ENCODE data around the gene CD248. TPM values are rescaled to one million over a fixed set of nuclear protein-coding genes. Genes with fewer than 3 reads are reported as not detected.

The CD248 gene
- total RNA-seq, 1 experiment from 2014 or later = 2.6 TPM

DNA sequence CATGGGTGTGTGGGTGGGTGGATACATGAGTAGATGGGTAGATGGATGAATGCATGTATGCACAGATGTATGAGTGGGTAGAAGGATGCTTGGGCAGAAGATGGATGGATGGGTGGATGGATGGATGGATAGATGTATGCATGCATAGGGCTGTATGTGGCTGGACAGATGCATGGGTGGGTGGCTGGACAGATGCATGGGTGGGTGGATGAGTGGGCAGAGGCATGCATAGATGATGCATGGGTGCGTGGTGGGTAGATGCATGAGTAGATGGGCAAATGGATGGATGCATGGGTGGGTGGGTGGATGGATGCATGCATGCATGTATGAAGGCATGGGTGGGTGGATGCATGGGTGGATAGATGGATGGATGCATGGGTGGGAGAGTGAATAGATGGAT is 6.8 kb upstream of the CD248 start:
- no peak overlapping the region for H3K4me3 Mint-ChIP-seq
- DNase-seq (ENCODE audit: low spot score) = no peak
- H3K27ac Mint-ChIP-seq = no peak overlapping the region
- ChIA-PET CTCF (interaction anchor here (2.1 kb wide), 1 partner anchor 11 kb away, joined by 27 read pairs; no protein-coding TSS in a partner anchor), POLR2A (interaction anchor here (0.7 to 1.7 kb wide), 2 partner anchors 11 to 56 kb away, joined by 3 to 8 read pairs; no protein-coding TSS in a partner anchor)
- H3K36me3 Mint-ChIP-seq = peaks cover 17% of the 10 kb centered on the region
- ATAC-seq = no peak
- H3K4me1 Mint-ChIP-seq = peaks cover 18% of the 10 kb centered on the region
- H3K27me3 Mint-ChIP-seq (ENCODE audit: low read depth) = peaks cover 28% of the 10 kb centered on the region
- TF ChIP-seq HMGA2 (CRISPR knock-in tag; IDR thresholded peaks at IDR 0.05) = no peak
- TF ChIP-seq ZNF671 (CRISPR knock-in tag; IDR thresholded peaks at IDR 0.05) = no peak
- no peak for TF ChIP-seq MYBL2 (CRISPR knock-in tag; IDR thresholded peaks at IDR 0.05)
- no peak for TF ChIP-seq ZNF219 (CRISPR knock-in tag; IDR thresholded peaks at IDR 0.05; ENCODE audit: borderline replicate concordance)
- TF ChIP-seq, protein P1, sequence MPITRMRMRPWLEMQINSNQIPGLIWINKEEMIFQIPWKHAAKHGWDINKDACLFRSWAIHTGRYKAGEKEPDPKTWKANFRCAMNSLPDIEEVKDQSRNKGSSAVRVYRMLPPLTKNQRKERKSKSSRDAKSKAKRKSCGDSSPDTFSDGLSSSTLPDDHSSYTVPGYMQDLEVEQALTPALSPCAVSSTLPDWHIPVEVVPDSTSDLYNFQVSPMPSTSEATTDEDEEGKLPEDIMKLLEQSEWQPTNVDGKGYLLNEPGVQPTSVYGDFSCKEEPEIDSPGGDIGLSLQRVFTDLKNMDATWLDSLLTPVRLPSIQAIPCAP (CRISPR knock-in tag; IDR thresholded peaks at IDR 0.05) = no peak
- no peak for TF ChIP-seq TCF7 (CRISPR knock-in tag; IDR thresholded peaks at IDR 0.05; ENCODE audit: low read depth)
- TF ChIP-seq, protein P2, sequence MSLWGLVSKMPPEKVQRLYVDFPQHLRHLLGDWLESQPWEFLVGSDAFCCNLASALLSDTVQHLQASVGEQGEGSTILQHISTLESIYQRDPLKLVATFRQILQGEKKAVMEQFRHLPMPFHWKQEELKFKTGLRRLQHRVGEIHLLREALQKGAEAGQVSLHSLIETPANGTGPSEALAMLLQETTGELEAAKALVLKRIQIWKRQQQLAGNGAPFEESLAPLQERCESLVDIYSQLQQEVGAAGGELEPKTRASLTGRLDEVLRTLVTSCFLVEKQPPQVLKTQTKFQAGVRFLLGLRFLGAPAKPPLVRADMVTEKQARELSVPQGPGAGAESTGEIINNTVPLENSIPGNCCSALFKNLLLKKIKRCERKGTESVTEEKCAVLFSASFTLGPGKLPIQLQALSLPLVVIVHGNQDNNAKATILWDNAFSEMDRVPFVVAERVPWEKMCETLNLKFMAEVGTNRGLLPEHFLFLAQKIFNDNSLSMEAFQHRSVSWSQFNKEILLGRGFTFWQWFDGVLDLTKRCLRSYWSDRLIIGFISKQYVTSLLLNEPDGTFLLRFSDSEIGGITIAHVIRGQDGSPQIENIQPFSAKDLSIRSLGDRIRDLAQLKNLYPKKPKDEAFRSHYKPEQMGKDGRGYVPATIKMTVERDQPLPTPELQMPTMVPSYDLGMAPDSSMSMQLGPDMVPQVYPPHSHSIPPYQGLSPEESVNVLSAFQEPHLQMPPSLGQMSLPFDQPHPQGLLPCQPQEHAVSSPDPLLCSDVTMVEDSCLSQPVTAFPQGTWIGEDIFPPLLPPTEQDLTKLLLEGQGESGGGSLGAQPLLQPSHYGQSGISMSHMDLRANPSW (CRISPR knock-in tag; conservative IDR thresholded peaks at IDR 0.05; ENCODE audit: low read depth) = no peak
- no peak for TF ChIP-seq SOX15 (CRISPR knock-in tag; IDR thresholded peaks at IDR 0.05)
- TF ChIP-seq, protein P3, sequence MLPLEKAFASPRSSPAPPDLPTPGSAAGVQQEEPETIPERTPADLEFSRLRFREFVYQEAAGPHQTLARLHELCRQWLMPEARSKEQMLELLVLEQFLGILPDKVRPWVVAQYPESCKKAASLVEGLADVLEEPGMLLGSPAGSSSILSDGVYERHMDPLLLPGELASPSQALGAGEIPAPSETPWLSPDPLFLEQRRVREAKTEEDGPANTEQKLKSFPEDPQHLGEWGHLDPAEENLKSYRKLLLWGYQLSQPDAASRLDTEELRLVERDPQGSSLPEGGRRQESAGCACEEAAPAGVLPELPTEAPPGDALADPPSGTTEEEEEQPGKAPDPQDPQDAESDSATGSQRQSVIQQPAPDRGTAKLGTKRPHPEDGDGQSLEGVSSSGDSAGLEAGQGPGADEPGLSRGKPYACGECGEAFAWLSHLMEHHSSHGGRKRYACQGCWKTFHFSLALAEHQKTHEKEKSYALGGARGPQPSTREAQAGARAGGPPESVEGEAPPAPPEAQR (CRISPR knock-in tag; IDR thresholded peaks at IDR 0.05) = no peak
- no peak for TF ChIP-seq FOXJ3 (CRISPR knock-in tag; IDR thresholded peaks at IDR 0.05; ENCODE audit: borderline replicate concordance)
- TF ChIP-seq, protein P4, sequence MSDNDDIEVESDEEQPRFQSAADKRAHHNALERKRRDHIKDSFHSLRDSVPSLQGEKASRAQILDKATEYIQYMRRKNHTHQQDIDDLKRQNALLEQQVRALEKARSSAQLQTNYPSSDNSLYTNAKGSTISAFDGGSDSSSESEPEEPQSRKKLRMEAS (CRISPR knock-in tag; IDR thresholded peaks at IDR 0.05) = no peak
- TF ChIP-seq, protein P5, sequence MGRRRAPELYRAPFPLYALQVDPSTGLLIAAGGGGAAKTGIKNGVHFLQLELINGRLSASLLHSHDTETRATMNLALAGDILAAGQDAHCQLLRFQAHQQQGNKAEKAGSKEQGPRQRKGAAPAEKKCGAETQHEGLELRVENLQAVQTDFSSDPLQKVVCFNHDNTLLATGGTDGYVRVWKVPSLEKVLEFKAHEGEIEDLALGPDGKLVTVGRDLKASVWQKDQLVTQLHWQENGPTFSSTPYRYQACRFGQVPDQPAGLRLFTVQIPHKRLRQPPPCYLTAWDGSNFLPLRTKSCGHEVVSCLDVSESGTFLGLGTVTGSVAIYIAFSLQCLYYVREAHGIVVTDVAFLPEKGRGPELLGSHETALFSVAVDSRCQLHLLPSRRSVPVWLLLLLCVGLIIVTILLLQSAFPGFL (CRISPR knock-in tag; IDR thresholded peaks at IDR 0.05; ENCODE audit: borderline replicate concordance) = no peak
- TF ChIP-seq FOXP1 (CRISPR knock-in tag; IDR thresholded peaks at IDR 0.05; ENCODE audit: borderline replicate concordance) = no peak
- TF ChIP-seq MXD4 (CRISPR knock-in tag; IDR thresholded peaks at IDR 0.05; ENCODE audit: borderline replicate concordance) = no peak
- TF ChIP-seq, protein P6, sequence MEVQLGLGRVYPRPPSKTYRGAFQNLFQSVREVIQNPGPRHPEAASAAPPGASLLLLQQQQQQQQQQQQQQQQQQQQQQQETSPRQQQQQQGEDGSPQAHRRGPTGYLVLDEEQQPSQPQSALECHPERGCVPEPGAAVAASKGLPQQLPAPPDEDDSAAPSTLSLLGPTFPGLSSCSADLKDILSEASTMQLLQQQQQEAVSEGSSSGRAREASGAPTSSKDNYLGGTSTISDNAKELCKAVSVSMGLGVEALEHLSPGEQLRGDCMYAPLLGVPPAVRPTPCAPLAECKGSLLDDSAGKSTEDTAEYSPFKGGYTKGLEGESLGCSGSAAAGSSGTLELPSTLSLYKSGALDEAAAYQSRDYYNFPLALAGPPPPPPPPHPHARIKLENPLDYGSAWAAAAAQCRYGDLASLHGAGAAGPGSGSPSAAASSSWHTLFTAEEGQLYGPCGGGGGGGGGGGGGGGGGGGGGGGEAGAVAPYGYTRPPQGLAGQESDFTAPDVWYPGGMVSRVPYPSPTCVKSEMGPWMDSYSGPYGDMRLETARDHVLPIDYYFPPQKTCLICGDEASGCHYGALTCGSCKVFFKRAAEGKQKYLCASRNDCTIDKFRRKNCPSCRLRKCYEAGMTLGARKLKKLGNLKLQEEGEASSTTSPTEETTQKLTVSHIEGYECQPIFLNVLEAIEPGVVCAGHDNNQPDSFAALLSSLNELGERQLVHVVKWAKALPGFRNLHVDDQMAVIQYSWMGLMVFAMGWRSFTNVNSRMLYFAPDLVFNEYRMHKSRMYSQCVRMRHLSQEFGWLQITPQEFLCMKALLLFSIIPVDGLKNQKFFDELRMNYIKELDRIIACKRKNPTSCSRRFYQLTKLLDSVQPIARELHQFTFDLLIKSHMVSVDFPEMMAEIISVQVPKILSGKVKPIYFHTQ (CRISPR knock-in tag; IDR thresholded peaks at IDR 0.05) = no peak
- no peak for TF ChIP-seq ZNF121 (CRISPR knock-in tag; IDR thresholded peaks at IDR 0.05)
- no peak for TF ChIP-seq ZNF416 (CRISPR knock-in tag; IDR thresholded peaks at IDR 0.05)
- TF ChIP-seq OVOL2 (CRISPR knock-in tag; IDR thresholded peaks at IDR 0.05; ENCODE audit: borderline replicate concordance) = no peak
- peaks cover 24% of the 10 kb centered on the region for H3K9me3 Mint-ChIP-seq
